GM06990 (cell line): Measurements from ENCODE around the gene XRN2.

ENCODE experiments used
- DNase-seq: peaks from one replicate; pipeline ENCODE4 v3.0.0-alpha.2; 2011; ENCODE audit not compliant: insufficient read length; ENCODE audit errors: extremely low read depth
- H3K27me3 ChIP-seq: replicated peaks from 2 replicates; pipeline ENCODE4 v1.6.0; 2011; ENCODE audit warnings: low read length; ENCODE audit not compliant: control insufficient read depth, insufficient read depth
- H3K36me3 ChIP-seq: 2 replicates; pipeline ENCODE4 v1.5.1; 2011; ENCODE audit warnings: low read length; ENCODE audit not compliant: control insufficient read depth, insufficient read depth
- H3K4me3 ChIP-seq: replicated peaks from 2 replicates; pipeline ENCODE4 v1.5.1; 2011; ENCODE audit warnings: low read depth, mild to moderate bottlenecking, control low read depth, low read length
- TF ChIP-seq, protein P1 (sequence below): IDR thresholded peaks from 2 replicates; pipeline ENCODE4 v1.5.1; 2011; ENCODE audit warnings: low read length, control low read depth, mild to moderate bottlenecking, inconsistent platforms; ENCODE audit not compliant: insufficient read depth, poor library complexity, severe bottlenecking

The XRN2 gene

GRCh38 chr20:21324126-21324525 lies 21.0 kb downstream of the XRN2 start:
- DNase-seq = no peak
- no peaks in the 10 kb centered on the region for H3K27me3 ChIP-seq
- no peak overlapping the region for H3K4me3 ChIP-seq
- TF ChIP-seq, protein P1, sequence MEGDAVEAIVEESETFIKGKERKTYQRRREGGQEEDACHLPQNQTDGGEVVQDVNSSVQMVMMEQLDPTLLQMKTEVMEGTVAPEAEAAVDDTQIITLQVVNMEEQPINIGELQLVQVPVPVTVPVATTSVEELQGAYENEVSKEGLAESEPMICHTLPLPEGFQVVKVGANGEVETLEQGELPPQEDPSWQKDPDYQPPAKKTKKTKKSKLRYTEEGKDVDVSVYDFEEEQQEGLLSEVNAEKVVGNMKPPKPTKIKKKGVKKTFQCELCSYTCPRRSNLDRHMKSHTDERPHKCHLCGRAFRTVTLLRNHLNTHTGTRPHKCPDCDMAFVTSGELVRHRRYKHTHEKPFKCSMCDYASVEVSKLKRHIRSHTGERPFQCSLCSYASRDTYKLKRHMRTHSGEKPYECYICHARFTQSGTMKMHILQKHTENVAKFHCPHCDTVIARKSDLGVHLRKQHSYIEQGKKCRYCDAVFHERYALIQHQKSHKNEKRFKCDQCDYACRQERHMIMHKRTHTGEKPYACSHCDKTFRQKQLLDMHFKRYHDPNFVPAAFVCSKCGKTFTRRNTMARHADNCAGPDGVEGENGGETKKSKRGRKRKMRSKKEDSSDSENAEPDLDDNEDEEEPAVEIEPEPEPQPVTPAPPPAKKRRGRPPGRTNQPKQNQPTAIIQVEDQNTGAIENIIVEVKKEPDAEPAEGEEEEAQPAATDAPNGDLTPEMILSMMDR = no peak
- peaks cover 1% of the 10 kb centered on the region for H3K36me3 ChIP-seq

DNA sequence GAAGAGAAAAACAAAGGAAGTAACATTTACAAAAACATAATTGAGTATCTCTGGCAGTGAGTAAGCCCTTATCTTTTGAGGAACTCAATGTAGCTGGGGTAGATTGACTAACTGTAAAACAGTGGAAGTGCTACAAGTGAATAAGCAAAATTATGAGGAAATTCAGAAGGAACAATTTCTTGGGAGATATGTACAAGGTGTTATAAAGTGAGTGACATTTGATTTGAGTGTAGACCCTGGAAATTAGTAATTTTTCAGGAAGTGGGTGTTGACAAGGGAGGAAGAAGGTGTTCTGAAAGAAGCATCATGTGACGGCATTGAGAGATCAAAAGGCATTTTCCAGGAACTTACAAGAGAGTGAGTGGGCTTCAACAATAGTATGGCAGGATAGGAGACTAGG lies 22.2 kb downstream of the XRN2 start:
- TF ChIP-seq, protein P1 = no peak
- H3K36me3 ChIP-seq = peaks cover 1% of the 10 kb centered on the region
- no peak for DNase-seq
- no peak overlapping the region for H3K4me3 ChIP-seq
- H3K27me3 ChIP-seq = no peaks in the 10 kb centered on the region

DNA sequence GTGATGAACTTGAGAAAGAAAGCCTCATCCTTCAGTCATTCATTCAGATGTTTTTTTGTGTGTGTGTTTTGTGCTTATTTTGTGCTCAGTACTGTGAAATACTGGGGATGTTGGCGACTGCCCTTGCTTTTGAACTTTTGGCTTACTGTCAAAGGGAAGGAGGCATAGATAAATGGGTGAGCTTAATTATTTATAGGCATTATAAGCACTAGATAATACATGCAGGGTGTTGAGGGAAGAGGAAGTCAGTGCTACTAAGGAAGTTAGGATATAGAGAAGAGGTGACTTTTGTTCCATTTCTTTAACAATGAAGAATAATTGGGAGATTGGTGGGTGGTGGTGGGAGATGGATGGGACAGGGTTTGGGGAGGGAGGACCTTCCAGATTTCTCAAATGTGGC lies 23.6 kb downstream of the XRN2 start:
- H3K4me3 ChIP-seq = no peak overlapping the region
- no peaks in the 10 kb centered on the region for H3K27me3 ChIP-seq
- peaks cover 1% of the 10 kb centered on the region for H3K36me3 ChIP-seq
- DNase-seq = no peak
- TF ChIP-seq, protein P1 = no peak

DNA sequence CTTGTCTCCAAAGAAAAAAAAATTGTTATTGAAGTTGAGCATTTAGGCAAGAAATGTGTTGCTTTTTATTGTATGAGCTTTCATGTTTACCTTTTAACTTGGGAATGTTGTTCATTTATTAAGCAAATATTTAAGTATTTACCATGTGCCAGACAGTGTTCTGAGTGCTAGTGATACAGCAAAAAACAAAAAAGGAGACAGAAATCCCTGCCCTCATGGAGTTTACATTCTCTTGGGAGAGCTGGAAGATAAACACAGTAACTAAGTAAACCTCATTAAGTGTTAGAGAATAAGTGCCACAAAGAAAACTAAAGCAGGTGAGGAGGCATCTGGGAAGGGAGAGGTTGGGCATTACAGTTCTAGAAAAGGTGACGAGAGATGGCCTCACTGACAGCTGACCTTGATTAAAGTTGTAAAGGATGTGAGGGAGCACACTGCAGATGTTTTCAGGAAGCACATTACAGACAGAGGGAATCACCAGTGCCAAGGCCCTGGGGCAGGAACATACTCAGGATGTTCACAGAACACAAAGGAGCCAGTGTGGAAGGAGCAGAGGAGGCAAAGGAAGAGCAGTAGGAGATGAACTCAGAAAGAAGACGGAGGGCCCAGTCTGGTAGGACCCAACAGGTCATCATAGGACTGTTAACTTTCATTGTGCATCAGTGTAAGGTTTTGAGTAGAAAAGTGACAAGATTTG lies 33.5 kb downstream of the XRN2 start:
- Histone ChIP-seq H3K36me3 (peaks cover 11% of the 10 kb centered on the region), H3K4me3 (no peak overlapping the region), H3K27me3 (no peaks in the 10 kb centered on the region)
- TF ChIP-seq, protein P1 = no peak
- no peak for DNase-seq

DNA sequence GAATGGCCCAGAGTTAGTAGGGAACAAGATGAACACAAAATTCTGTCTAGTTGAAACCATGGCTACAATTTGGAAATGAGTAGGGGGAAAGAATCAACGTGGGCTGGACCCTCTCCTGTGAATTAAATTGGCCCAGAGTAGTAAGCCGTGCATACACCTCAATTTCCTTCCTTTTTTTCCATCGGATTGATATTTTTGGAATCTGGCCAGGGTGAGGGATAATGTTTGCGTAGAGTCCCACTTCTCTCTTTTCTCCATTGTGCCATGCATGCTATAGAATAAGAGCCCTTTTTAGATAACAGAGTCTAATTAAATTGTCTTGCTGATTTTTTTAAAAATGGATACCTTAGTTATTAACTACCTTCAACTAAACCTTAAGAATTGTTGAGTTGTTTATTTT lies 35.2 kb downstream of the XRN2 start:
- H3K27me3 ChIP-seq = no peaks in the 10 kb centered on the region
- no peak for DNase-seq
- peaks cover 10% of the 10 kb centered on the region for H3K36me3 ChIP-seq
- no peak overlapping the region for H3K4me3 ChIP-seq
- TF ChIP-seq, protein P1 = no peak

DNA sequence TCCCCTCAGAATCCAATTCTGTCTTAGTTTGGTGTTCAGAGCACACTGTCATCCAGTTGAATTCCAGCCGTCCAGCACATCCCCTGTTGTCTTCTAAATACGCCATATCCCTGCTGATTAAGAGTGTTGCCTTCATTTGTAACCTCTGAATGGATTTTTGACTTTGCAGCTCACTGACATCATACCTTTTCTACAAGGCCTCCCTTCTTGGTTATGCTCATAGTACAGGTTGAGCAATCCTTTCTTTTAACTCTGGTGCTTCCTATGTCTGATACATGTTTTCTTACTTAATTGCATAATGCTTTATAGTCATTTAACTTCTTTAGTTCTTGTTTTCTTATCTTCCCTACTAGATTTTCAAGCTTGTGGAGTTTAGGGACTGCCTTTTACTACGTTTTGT lies 36.4 kb downstream of the XRN2 start:
- no peak overlapping the region for H3K4me3 ChIP-seq
- no peak for DNase-seq
- no peaks in the 10 kb centered on the region for H3K27me3 ChIP-seq
- peaks cover 10% of the 10 kb centered on the region for H3K36me3 ChIP-seq
- TF ChIP-seq, protein P1 = no peak
